Testis (tissue), 3 donors: ENCODE data around the gene SCO1. TPM values are rescaled to one million over a fixed set of nuclear protein-coding genes. Genes with fewer than 3 reads are reported as not detected.
"Not testable (repeated sequence)": the region's sequence is repeated elsewhere in the genome, so short reads cannot be mapped to it uniquely, and the experiment has no call there.

Experiments
- DNase-seq: peaks from one replicate; pipeline ENCODE4 v3.0.0-alpha.2; 2019
- H3K27ac ChIP-seq, 2 donors: fragments of 200-600 bp; sonication (generic); one replicate each; pipeline ENCODE4 v1.5.1; 2019
- H3K27me3 ChIP-seq: fragments of 200-600 bp; sonication (generic); one replicate; pipeline ENCODE4 v1.5.1; 2019
- H3K36me3 ChIP-seq: fragments of 200-600 bp; sonication (generic); one replicate; pipeline ENCODE4 v1.5.1; 2017; ENCODE audit warnings: low read depth; ENCODE audit errors: missing control alignments
- H3K4me1 ChIP-seq: fragments of 200-600 bp; sonication (generic); one replicate; pipeline ENCODE4 v1.5.1; 2019
- H3K4me3 ChIP-seq, 2 donors: fragments of 200-600 bp; sonication (generic); one replicate each; pipeline ENCODE4 v1.5.1; 2017 to 2019
- H3K9me3 ChIP-seq: fragments of 200-600 bp; sonication (generic); one replicate; pipeline ENCODE4 v1.5.1; 2017
- CTCF ChIP-seq, 3 experiments: fragments of 450-650 bp in 2 of 3; fragments of 200-600 bp in 1 of 3; sonication (generic) in 1 of 3; IDR thresholded peaks; one replicate each; pipeline ENCODE4 v1.5.1; 2016 to 2019; ENCODE audit warnings: antibody characterized with exemption in 3 of 3, mild to moderate bottlenecking in 2 of 3, moderate library complexity in 1 of 3
- POLR2A ChIP-seq: fragments of 450-650 bp; IDR thresholded peaks from one replicate; pipeline ENCODE4 v1.6.1; 2017; ENCODE audit warnings: antibody characterized with exemption, mild to moderate bottlenecking, moderate library complexity
- WGBS, 2 donors: methylation state at CpG; one replicate each; pipeline ENCODE4 v1.1.5; 2018; 5-methylcytosine and 5-hydroxymethylcytosine counted together
- intact Hi-C: fragments of 100-400 bp; cut with DNase I; formaldehyde crosslinking; loops from one replicate; pipeline ENCODE4 v1.15.1; 2023; ENCODE audit warnings: low total_unique reads
- polyA plus RNA-seq: library from polyadenylated mRNA; stranded (reverse); fragments of 350-450 nt; fragmentation: Illumina TruSeq; extraction: RNeasy Lipid Tissue Mini Kit (QIAGEN cat#74804); gene quantifications from one replicate; pipeline ENCODE4 v1.2.3, GENCODE V29; 2014; ENCODE audit warnings: low read depth, low replicate concordance; ENCODE audit not compliant: insufficient read depth
- total RNA-seq, 2 donors: library from RNA; depleted of rRNA; stranded (reverse); fragments of >200 nt; gene quantifications; one replicate each; pipeline ENCODE4 v1.2.3, GENCODE V29; 2016

SCO1 gene
- total and polyA plus RNA-seq, 3 donors from 2014 or later: 23.9 to 31.9 (median 25.7) TPM

- no peak for DNase-seq
- Histone ChIP-seq H3K36me3 (no peaks in the 10 kb centered on the region), H3K4me3 (no peak overlapping the region), H3K4me1 (peaks cover 5% of the 10 kb centered on the region), H3K27me3 (no peaks in the 10 kb centered on the region), H3K9me3 (no peaks in the 10 kb centered on the region), H3K27ac (no peak overlapping the region)
- intact Hi-C loops: loop anchor here (5.0 kb wide), 1 partner anchor 110 kb away; no protein-coding TSS in a partner anchor
- 88 to 92% methylated on average over 3 of the region's 3 CpGs for whole genome bisulfite sequencing, 2 donors
- TF ChIP-seq CTCF (IDR thresholded peaks at IDR 0.05): no peak
- no peak for TF ChIP-seq POLR2A
Observed at GRCh38 chr17:10737736-10738135, 40.4 kb upstream of the SCO1 start.

- H3K27me3 ChIP-seq: no peaks in the 10 kb centered on the region
- no peaks in the 10 kb centered on the region for H3K9me3 ChIP-seq
- H3K27ac ChIP-seq: no peak overlapping the region
- intact Hi-C loops: loop anchor here (5.0 kb wide), 1 partner anchor 110 kb away; no protein-coding TSS in a partner anchor
- peak; percentile 75 for DNase-seq
- 29 to 38% methylated on average over 6 of the region's 6 CpGs for WGBS, 2 donors
- peaks cover 5% of the 10 kb centered on the region for H3K4me1 ChIP-seq
- peak; percentile 39 to 69 (median 62) for TF ChIP-seq CTCF (IDR thresholded peaks at IDR 0.05)
- no peak for TF ChIP-seq POLR2A
- H3K4me3 ChIP-seq: no peak overlapping the region
- no peaks in the 10 kb centered on the region for H3K36me3 ChIP-seq
Observed at GRCh38 chr17:10737168-10737622, 39.9 kb upstream of the SCO1 start.

GRCh38 chr17:10735821-10736220 lies 38.5 kb upstream of the SCO1 start:
- H3K4me3 ChIP-seq: no peak overlapping the region
- no peaks in the 10 kb centered on the region for H3K27me3 ChIP-seq
- 94 to 95% methylated on average over 4 of the region's 4 CpGs for WGBS, 2 donors
- no peak overlapping the region for H3K27ac ChIP-seq
- no peaks in the 10 kb centered on the region for H3K36me3 ChIP-seq
- no peaks in the 10 kb centered on the region for H3K9me3 ChIP-seq
- intact Hi-C loops: loop anchor here (5.0 kb wide), 1 partner anchor 111 kb away; no protein-coding TSS in a partner anchor
- peaks cover 11% of the 10 kb centered on the region for H3K4me1 ChIP-seq
- no peak for DNase-seq
- TF ChIP-seq POLR2A (no peak), CTCF (IDR thresholded peaks at IDR 0.05) (no peak)

- no peaks in the 10 kb centered on the region for H3K27me3 ChIP-seq
- H3K9me3 ChIP-seq: no peaks in the 10 kb centered on the region
- H3K27ac ChIP-seq: no peak overlapping the region
- no peak for DNase-seq
- peaks cover 14% of the 10 kb centered on the region for H3K4me1 ChIP-seq
- TF ChIP-seq CTCF (IDR thresholded peaks at IDR 0.05): no peak
- no peak for TF ChIP-seq POLR2A
- 81 to 83% methylated on average over 2 of the region's 2 CpGs for WGBS, 2 donors
- no peaks in the 10 kb centered on the region for H3K36me3 ChIP-seq
- no peak overlapping the region for H3K4me3 ChIP-seq
- intact Hi-C loops: loop anchor here (5.0 kb wide), 1 partner anchor 112 kb away; no protein-coding TSS in a partner anchor
Observed at GRCh38 chr17:10735251-10735650, 37.9 kb upstream of the SCO1 start.

- WGBS, 2 donors: 82 to 94% methylated on average over 3 of the region's 3 CpGs
- no peaks in the 10 kb centered on the region for H3K36me3 ChIP-seq
- H3K9me3 ChIP-seq: no peaks in the 10 kb centered on the region
- no peak overlapping the region for H3K4me3 ChIP-seq
- intact Hi-C loops: no loop called here
- TF ChIP-seq CTCF (IDR thresholded peaks at IDR 0.05): no peak
- TF ChIP-seq POLR2A: no peak
- no peak overlapping the region for H3K27ac ChIP-seq
- DNase-seq: no peak
- H3K27me3 ChIP-seq: no peaks in the 10 kb centered on the region
- H3K4me1 ChIP-seq: peaks cover 14% of the 10 kb centered on the region
Observed at GRCh38 chr17:10733666-10734065, 36.3 kb upstream of the SCO1 start.

- H3K4me3 ChIP-seq, H3K27me3 ChIP-seq, intact Hi-C loops, DNase-seq, H3K9me3 ChIP-seq, H3K4me1 ChIP-seq, H3K27ac ChIP-seq, H3K36me3 ChIP-seq: not testable (repeated sequence)
- WGBS, 2 donors: 97 to 100% methylated on average over 2 to 6 of the region's 6 CpGs
Observed at GRCh38 chr17:10732121-10732520, 34.8 kb upstream of the SCO1 start.
